Upper lobe of left lung (tissue), 6 donors: ENCODE results near the gene SYNE2. TPM values are rescaled to one million over a fixed set of nuclear protein-coding genes. Genes with fewer than 3 reads are reported as not detected.

Experiments used
- ATAC-seq, 2 donors: fragments of 200-7000 bp; cut with Tn5 transposase; one replicate each; pipeline ENCODE4 v1.9.1; 2022; ENCODE audit warnings: mild to moderate bottlenecking in 2 of 2, moderate library complexity in 2 of 2; ENCODE audit not compliant: low FRiP score in 2 of 2
- DNase-seq, 2 donors: peaks; one replicate each; pipeline ENCODE4 v3.0.0-alpha.2; 2019 to 2020
- H3K27ac ChIP-seq, 4 donors: fragments of 200-600 bp; sonication (generic); one replicate each; pipeline ENCODE4 v1.5.1; 2016 to 2019
- H3K27me3 ChIP-seq, 4 donors: fragments of 200-600 bp; sonication (generic); one replicate each; pipeline ENCODE4 v1.5.1; 2017 to 2019
- H3K36me3 ChIP-seq, 4 donors: fragments of 200-600 bp; sonication (generic); one replicate each; pipeline ENCODE4 v1.5.1; 2016 to 2019
- H3K4me1 ChIP-seq, 4 donors: fragments of 200-600 bp; sonication (generic); one replicate each; pipeline ENCODE4 v1.5.1; 2018 to 2019
- H3K4me3 ChIP-seq, 4 donors: fragments of 200-600 bp; sonication (generic); one replicate each; pipeline ENCODE4 v1.5.1; 2017 to 2019; ENCODE audit warnings: mild to moderate bottlenecking in 2 of 4, moderate library complexity in 1 of 4
- H3K9me3 ChIP-seq, 4 donors: fragments of 200-600 bp; sonication (generic); one replicate each; pipeline ENCODE4 v1.5.1; 2018 to 2019
- EP300 ChIP-seq, 4 donors: sonication (generic); formaldehyde crosslinking; IDR thresholded peaks; one replicate each; pipeline ENCODE4 v1.5.1; 2017; ENCODE audit warnings: antibody characterized with exemption in 4 of 4, control low read depth in 2 of 4
- POLR2A ChIP-seq, 4 donors: fragments of 450-650 bp; IDR thresholded peaks; one replicate each; pipeline ENCODE4 v1.5.1; 2016 to 2017; ENCODE audit warnings: antibody characterized with exemption in 4 of 4, mild to moderate bottlenecking in 2 of 4
- POLR2AphosphoS5 ChIP-seq, 2 donors: sonication (generic); formaldehyde crosslinking; IDR thresholded peaks; one replicate each; pipeline ENCODE4 v1.5.1; 2017; ENCODE audit warnings: antibody characterized with exemption in 2 of 2
- WGBS, 2 donors: methylation state at CpG; one replicate each; pipeline ENCODE4 v1.1.5; 2017 to 2018; 5-methylcytosine and 5-hydroxymethylcytosine counted together
- total RNA-seq, 6 donors: library from RNA; depleted of rRNA in 4 of 6; stranded (reverse); fragments of >200 nt in 4 of 6; gene quantifications; one replicate each; pipeline versions ENCODE4 v1.1.0 to v1.2.1, GENCODE V29; 2016 to 2021
- TF ChIP-seq, protein P1 (sequence below), 6 experiments: fragments of 450-650 bp in 4 of 6; fragments of 200-600 bp in 2 of 6; sonication (generic) in 2 of 6; IDR thresholded peaks; one replicate each; pipeline ENCODE4 v1.5.1; 2016 to 2019; ENCODE audit warnings: antibody characterized with exemption in 6 of 6
- donor health status: DM: no; HTN: no; CAD: no; lungs with moderate emphysema.
- donor health status: DM: no; HTN: yes; CAD: no; lungs with severe emphysema.

SYNE2 gene
- total RNA-seq, 6 donors from 2014 or later, result 75.8 to 439 (median 234) TPM

DNA sequence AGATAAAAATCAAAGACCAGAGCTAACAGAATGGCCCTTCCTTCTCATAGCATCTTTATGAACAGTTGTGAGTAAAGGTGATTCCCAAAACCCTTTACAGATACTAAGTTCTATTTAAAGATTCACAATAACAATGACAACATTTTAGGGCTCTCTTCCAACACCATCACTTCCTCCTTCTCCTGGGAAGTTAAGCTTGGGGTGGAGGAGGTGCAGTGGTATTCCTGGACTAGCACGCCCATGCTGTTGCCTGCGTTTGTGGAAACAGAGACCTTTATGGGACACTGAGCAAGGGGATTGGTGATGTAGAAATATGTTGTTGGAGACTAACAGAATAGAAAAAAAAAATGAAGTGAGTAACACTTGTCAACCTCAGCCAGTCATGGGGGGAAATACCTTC is 22.5 kb downstream of the SYNE2 start:
- WGBS, 2 donors, result 46 to 51% methylated on average over 2 of the region's 2 CpGs
- H3K36me3 ChIP-seq, result no peaks in the 10 kb centered on the region
- no peaks in the 10 kb centered on the region for H3K27me3 ChIP-seq
- H3K4me3 ChIP-seq, result no peak overlapping the region
- DNase-seq (peak in 1 of 2 donors; percentile 30), ATAC-seq (peak in 1 of 2 donors; percentile 40)
- peak overlapping the region; percentile 1 to 80 (median 59) for H3K27ac ChIP-seq
- H3K9me3 ChIP-seq, result no peaks in the 10 kb centered on the region
- peaks cover 20 to 36% (median 27%) of the 10 kb centered on the region in 4 donors for H3K4me1 ChIP-seq
- TF ChIP-seq POLR2AphosphoS5 (IDR thresholded peaks at IDR 0.05), result peak; percentile 75 to 83
- TF ChIP-seq EP300 (IDR thresholded peaks at IDR 0.05), result peak in 3 of 4 donors; percentile 46 to 86 (median 72)
- no peak for TF ChIP-seq POLR2A (IDR thresholded peaks at IDR 0.05)

DNA sequence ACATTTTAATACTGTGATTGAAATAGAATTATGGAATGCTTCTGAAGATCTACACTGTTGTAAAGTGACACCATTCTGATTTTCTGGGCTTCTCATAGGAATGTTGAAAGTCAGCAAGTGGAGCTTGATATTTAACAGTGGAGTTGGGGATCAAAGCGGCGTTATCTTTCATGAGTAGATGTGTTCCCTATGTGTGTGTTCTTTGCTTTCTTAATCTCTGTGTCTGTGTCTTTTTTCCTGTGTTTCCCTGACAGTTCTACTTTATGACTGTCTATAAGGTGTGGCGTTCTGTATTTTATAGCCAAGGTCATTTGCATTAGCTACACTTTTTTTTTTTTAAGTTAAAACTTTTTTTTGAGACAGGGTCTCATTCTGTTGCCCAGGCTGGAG is 24.7 kb downstream of the SYNE2 start:
- H3K27ac ChIP-seq, result peak overlapping the region in 3 of 4 donors; percentile 8 to 35 (median 29)
- H3K9me3 ChIP-seq, result no peaks in the 10 kb centered on the region
- DNase-seq (no peak), ATAC-seq (no peak)
- 95 to 97% methylated on average over 3 of the region's 3 CpGs for WGBS, 2 donors
- H3K27me3 ChIP-seq, result no peaks in the 10 kb centered on the region
- no peak overlapping the region for H3K4me3 ChIP-seq
- no peak for TF ChIP-seq EP300 (IDR thresholded peaks at IDR 0.05)
- no peak for TF ChIP-seq POLR2A (IDR thresholded peaks at IDR 0.05)
- TF ChIP-seq, protein P1, sequence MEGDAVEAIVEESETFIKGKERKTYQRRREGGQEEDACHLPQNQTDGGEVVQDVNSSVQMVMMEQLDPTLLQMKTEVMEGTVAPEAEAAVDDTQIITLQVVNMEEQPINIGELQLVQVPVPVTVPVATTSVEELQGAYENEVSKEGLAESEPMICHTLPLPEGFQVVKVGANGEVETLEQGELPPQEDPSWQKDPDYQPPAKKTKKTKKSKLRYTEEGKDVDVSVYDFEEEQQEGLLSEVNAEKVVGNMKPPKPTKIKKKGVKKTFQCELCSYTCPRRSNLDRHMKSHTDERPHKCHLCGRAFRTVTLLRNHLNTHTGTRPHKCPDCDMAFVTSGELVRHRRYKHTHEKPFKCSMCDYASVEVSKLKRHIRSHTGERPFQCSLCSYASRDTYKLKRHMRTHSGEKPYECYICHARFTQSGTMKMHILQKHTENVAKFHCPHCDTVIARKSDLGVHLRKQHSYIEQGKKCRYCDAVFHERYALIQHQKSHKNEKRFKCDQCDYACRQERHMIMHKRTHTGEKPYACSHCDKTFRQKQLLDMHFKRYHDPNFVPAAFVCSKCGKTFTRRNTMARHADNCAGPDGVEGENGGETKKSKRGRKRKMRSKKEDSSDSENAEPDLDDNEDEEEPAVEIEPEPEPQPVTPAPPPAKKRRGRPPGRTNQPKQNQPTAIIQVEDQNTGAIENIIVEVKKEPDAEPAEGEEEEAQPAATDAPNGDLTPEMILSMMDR (IDR thresholded peaks at IDR 0.05), result no peak
- no peak for TF ChIP-seq POLR2AphosphoS5 (IDR thresholded peaks at IDR 0.05)
- peaks cover 20 to 36% (median 27%) of the 10 kb centered on the region in 4 donors for H3K4me1 ChIP-seq
- H3K36me3 ChIP-seq, result no peaks in the 10 kb centered on the region

DNA sequence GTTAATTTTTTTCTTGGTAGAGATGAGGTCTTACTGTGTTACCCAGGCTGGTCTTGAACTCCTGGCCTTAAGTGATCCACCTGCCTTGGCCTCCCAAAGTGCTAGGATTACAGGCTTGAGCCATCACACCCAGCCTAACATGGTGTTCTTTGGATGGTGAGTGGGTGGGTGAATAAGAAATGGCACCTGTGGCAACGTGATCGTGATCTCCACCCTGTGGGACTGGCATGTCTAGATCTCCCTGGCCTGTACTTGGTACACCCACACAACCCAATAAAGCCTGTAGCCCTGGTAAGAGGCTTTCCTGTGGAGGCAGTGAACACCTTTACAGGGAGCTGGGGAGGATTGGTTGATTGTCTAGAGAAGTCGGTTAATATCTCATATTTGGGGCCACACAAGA is 25.2 kb downstream of the SYNE2 start:
- DNase-seq, result no peak
- WGBS, 2 donors, result 93 to 95% methylated on average over 1 to 3 of the region's 3 CpGs
- ATAC-seq, result no peak
- no peak overlapping the region for H3K4me3 ChIP-seq
- H3K4me1 ChIP-seq, result peaks cover 20 to 36% (median 27%) of the 10 kb centered on the region in 4 donors
- no peaks in the 10 kb centered on the region for H3K27me3 ChIP-seq
- H3K36me3 ChIP-seq, result no peaks in the 10 kb centered on the region
- peak overlapping the region in 3 of 4 donors; percentile 8 to 35 (median 29) for H3K27ac ChIP-seq
- H3K9me3 ChIP-seq, result no peaks in the 10 kb centered on the region
- no peak for TF ChIP-seq POLR2AphosphoS5 (IDR thresholded peaks at IDR 0.05)
- no peak for TF ChIP-seq EP300 (IDR thresholded peaks at IDR 0.05)
- TF ChIP-seq, protein P1 (IDR thresholded peaks at IDR 0.05), result no peak
- TF ChIP-seq POLR2A (IDR thresholded peaks at IDR 0.05), result no peak

DNA sequence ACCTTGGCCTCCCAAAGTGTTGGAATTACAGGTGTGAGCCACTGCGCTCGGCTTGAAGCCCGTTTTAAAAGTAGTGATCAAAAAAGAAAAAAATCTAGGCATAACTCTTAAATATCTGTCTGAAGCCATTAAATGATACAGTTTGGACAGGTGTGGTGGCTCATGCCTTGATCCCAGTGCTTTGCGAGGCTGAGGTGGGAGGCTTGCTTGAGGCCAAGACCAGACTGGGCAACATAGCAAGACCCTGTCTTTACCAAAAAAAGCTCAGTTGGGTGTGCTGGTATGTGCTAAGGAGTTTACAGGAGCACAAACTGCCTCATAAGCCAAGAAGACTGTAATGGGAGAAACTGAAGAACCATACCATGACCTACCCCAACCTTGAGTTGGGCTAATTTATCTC is 26.0 kb downstream of the SYNE2 start:
- Histone ChIP-seq H3K4me1 (peaks cover 20 to 32% (median 26%) of the 10 kb centered on the region in 4 donors), H3K27ac (no peak overlapping the region)
- WGBS, 2 donors, result 98% methylated on average over 4 of the region's 4 CpGs

DNA sequence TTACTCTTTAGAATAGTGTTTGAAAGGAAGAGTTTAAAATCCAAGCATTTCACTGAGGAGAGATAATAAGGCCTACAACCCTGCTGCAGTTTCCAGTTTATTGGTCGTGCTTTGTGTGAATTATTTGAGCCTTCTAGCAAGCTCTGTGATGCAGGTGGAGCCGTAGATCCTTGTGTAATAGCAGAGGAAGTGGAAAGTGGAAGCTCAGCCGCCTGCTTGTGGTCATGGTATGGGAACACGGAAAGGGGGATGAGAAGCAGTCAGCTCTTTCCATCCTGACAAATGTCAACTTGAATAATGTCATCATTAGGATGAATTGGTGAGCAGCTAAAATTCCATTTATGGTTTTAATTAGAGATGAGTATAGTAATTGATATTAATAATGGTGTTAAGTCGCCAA is 29.1 kb downstream of the SYNE2 start:
- ATAC-seq, result no peak
- Histone ChIP-seq H3K36me3 (no peaks in the 10 kb centered on the region), H3K9me3 (no peaks in the 10 kb centered on the region), H3K4me3 (no peak overlapping the region), H3K27ac (no peak overlapping the region), H3K4me1 (peaks cover 0 to 6% (median 2%) of the 10 kb centered on the region in 4 donors), H3K27me3 (no peaks in the 10 kb centered on the region)
- no peak for DNase-seq
- TF ChIP-seq EP300 (IDR thresholded peaks at IDR 0.05) (no peak), POLR2A (IDR thresholded peaks at IDR 0.05) (no peak), POLR2AphosphoS5 (IDR thresholded peaks at IDR 0.05) (no peak)
- TF ChIP-seq, protein P1 (IDR thresholded peaks at IDR 0.05), result no peak
- 57 to 65% methylated on average over 5 of the region's 5 CpGs for WGBS, 2 donors

More for the DNA sequence above, 26.0 kb downstream of the SYNE2 start:
- ATAC-seq (no peak), DNase-seq (no peak)
- Histone ChIP-seq H3K27me3 (no peaks in the 10 kb centered on the region), H3K4me3 (no peak overlapping the region), H3K9me3 (no peaks in the 10 kb centered on the region), H3K36me3 (no peaks in the 10 kb centered on the region)
- TF ChIP-seq POLR2A (IDR thresholded peaks at IDR 0.05) (no peak), EP300 (IDR thresholded peaks at IDR 0.05) (no peak), POLR2AphosphoS5 (IDR thresholded peaks at IDR 0.05) (no peak)
- TF ChIP-seq, protein P1 (IDR thresholded peaks at IDR 0.05), result no peak
